Neural cell (in vitro differentiated cells): ENCODE measurements around the gene CGNL1. TPM values are rescaled to one million over a fixed set of nuclear protein-coding genes. Genes with fewer than 3 reads are reported as not detected.

Experiments
- H2AFZ ChIP-seq: fragments of 200-600, 300-800 bp; sonication (generic), shearing (Covaris generic); 2 replicates; pipeline ENCODE4 v1.6.0; 2014; ENCODE audit warnings: low read depth, mild to moderate bottlenecking, antibody characterized with exemption, low read length, moderate library complexity
- H3F3A ChIP-seq: fragments of 200-600 bp; shearing (Covaris generic); 2 replicates; pipeline ENCODE4 v1.6.1; 2016; ENCODE audit warnings: mild to moderate bottlenecking, moderate library complexity, mixed read lengths, antibody characterized with exemption, low read length; ENCODE audit not compliant: insufficient read depth, poor library complexity, severe bottlenecking
- H3K27ac ChIP-seq: fragments of 200-600, 300-800 bp; sonication (generic), shearing (Covaris generic); 2 replicates; pipeline ENCODE4 v1.5.1; 2014; ENCODE audit warnings: mild to moderate bottlenecking, low read length, moderate library complexity
- H3K27me3 ChIP-seq: fragments of 300-800, 200-600 bp; sonication (generic), shearing (Covaris generic); 2 replicates; pipeline ENCODE4 v1.6.0; 2014; ENCODE audit warnings: mild to moderate bottlenecking, low read depth, low read length, moderate library complexity; ENCODE audit not compliant: insufficient read depth
- H3K36me3 ChIP-seq: fragments of 300-800, 200-600 bp; sonication (generic), shearing (Covaris generic); 2 replicates; pipeline ENCODE4 v1.5.1; 2014; ENCODE audit warnings: mild to moderate bottlenecking, antibody characterized with exemption, low read length, moderate library complexity; ENCODE audit not compliant: insufficient read depth
- H3K4me2 ChIP-seq: fragments of 300-800, 200-600 bp; sonication (generic), shearing (Covaris generic); 2 replicates; pipeline ENCODE4 v1.6.0; 2014; ENCODE audit warnings: mild to moderate bottlenecking, low read length
- H3K4me3 ChIP-seq: fragments of 300-800, 200-600 bp; sonication (generic), shearing (Covaris generic); 2 replicates; pipeline ENCODE4 v1.5.1; 2014; ENCODE audit warnings: mild to moderate bottlenecking, low read length, moderate library complexity
- H3K79me2 ChIP-seq: fragments of 200-600 bp; shearing (Covaris generic); replicated peaks from 2 replicates; pipeline ENCODE4 v1.6.0; 2014; ENCODE audit warnings: mild to moderate bottlenecking, low read length, moderate library complexity; ENCODE audit not compliant: insufficient read depth
- H3K9ac ChIP-seq: fragments of 300-800, 200-600 bp; sonication (generic), shearing (Covaris generic); 2 replicates; pipeline ENCODE4 v1.6.1; 2016; ENCODE audit warnings: mild to moderate bottlenecking, low read length, mixed read lengths
- H3K9me2 ChIP-seq: fragments of 200-600 bp; shearing (Covaris generic); 2 replicates; pipeline ENCODE4 v1.6.1; 2016; ENCODE audit warnings: mild to moderate bottlenecking, low read length, mixed read lengths; ENCODE audit not compliant: insufficient read depth
- H3K9me3 ChIP-seq: fragments of 200-600, 300-800 bp; sonication (generic), shearing (Covaris generic); 2 replicates; pipeline ENCODE4 v1.6.1; 2016; ENCODE audit warnings: mild to moderate bottlenecking, mixed run types, low read length, moderate library complexity, mixed read lengths
- H4K20me1 ChIP-seq: fragments of 200-600 bp; shearing (Covaris generic); 2 replicates; pipeline ENCODE4 v1.6.1; 2016; ENCODE audit warnings: mild to moderate bottlenecking, mixed run types; ENCODE audit not compliant: insufficient read depth
- EP300 ChIP-seq: fragments of 450-650 bp; conservative IDR thresholded peaks from 2 replicates; pipeline ENCODE4 v1.6.1; 2014; ENCODE audit warnings: antibody characterized with exemption, mild to moderate bottlenecking, moderate library complexity; ENCODE audit not compliant: poor library complexity, severe bottlenecking
- EZH2 ChIP-seq: fragments of 200-600, 300-800 bp; shearing (Covaris generic), sonication (generic); IDR thresholded peaks from 2 replicates; pipeline ENCODE4 v1.6.1; 2014; ENCODE audit warnings: antibody characterized with exemption, low read length, borderline replicate concordance, mild to moderate bottlenecking; ENCODE audit not compliant: insufficient read depth, poor library complexity, severe bottlenecking
- MXI1 ChIP-seq: fragments of 450-650 bp; conservative IDR thresholded peaks from 2 replicates; pipeline ENCODE4 v1.6.1; 2014; ENCODE audit warnings: antibody characterized with exemption, mild to moderate bottlenecking; ENCODE audit not compliant: poor library complexity, severe bottlenecking
- POLR2AphosphoS5 ChIP-seq: IDR thresholded peaks from 2 replicates; pipeline ENCODE4 v1.6.1; 2012
- RAD21 ChIP-seq: fragments of 450-650 bp; conservative IDR thresholded peaks from 2 replicates; pipeline ENCODE4 v1.6.1; 2014; ENCODE audit warnings: antibody characterized with exemption, mild to moderate bottlenecking, moderate library complexity
- SMC3 ChIP-seq: fragments of 450-650 bp; conservative IDR thresholded peaks from 2 replicates; pipeline ENCODE4 v1.6.1; 2014; ENCODE audit warnings: antibody characterized with exemption, mild to moderate bottlenecking, moderate library complexity; ENCODE audit not compliant: poor library complexity
- TAF1 ChIP-seq: IDR thresholded peaks from 2 replicates; pipeline ENCODE4 v1.6.1; 2012; ENCODE audit warnings: low read depth
- polyA plus RNA-seq: library from polyadenylated mRNA; depleted of rRNA; stranded (reverse); fragments of >200 nt; gene quantifications from 2 replicates; pipeline ENCODE4 v1.2.3, GENCODE V29; 2014
- TF ChIP-seq, protein P1 (sequence below): fragments of 450-650 bp; IDR thresholded peaks from 2 replicates; pipeline ENCODE4 v1.5.1; 2014; ENCODE audit warnings: antibody characterized with exemption, mild to moderate bottlenecking, moderate library complexity; ENCODE audit not compliant: poor library complexity, severe bottlenecking
- TF ChIP-seq, protein P2 (sequence below): IDR thresholded peaks from 2 replicates; pipeline ENCODE4 v1.6.1; 2012; ENCODE audit warnings: borderline replicate concordance

The CGNL1 gene
- polyA plus RNA-seq, 1 donor from 2014 or later: 0.26 TPM

DNA sequence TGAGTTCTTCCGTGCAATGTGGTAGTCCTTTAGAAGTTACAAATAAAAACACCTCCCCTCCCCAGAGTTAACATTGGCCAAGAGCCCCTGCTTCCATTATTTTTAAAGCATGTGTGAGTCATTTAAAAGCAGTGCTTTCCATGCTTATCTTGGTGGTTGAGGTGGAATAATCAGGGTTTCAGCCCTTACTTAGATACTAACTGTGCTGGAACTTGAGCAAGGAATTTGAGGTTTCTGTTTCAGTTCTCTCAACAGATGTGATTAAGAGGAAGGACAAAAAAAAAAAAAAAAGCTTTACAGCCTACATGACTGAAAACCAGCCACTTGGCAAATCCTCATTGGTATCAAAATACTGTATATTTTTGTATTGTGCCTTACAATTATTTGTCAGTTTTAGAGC is 64.5 kb downstream of the CGNL1 start:
- H3K27ac ChIP-seq: no peak overlapping the region
- H3K36me3 ChIP-seq: no peaks in the 10 kb centered on the region
- H3F3A ChIP-seq: no peaks in the 10 kb centered on the region
- no peaks in the 10 kb centered on the region for H3K9me2 ChIP-seq
- H3K27me3 ChIP-seq: no peaks in the 10 kb centered on the region
- no peak overlapping the region for H2AFZ ChIP-seq
- H3K79me2 ChIP-seq: no peaks in the 10 kb centered on the region
- H3K4me2 ChIP-seq: no peak overlapping the region
- no peaks in the 10 kb centered on the region for H4K20me1 ChIP-seq
- no peak overlapping the region for H3K4me3 ChIP-seq
- H3K9ac ChIP-seq: no peak overlapping the region
- TF ChIP-seq SMC3 (no peak), TAF1 (no peak), EZH2 (no peak), RAD21 (no peak), POLR2AphosphoS5 (no peak), EP300 (no peak), MXI1 (no peak)
- TF ChIP-seq, protein P1, sequence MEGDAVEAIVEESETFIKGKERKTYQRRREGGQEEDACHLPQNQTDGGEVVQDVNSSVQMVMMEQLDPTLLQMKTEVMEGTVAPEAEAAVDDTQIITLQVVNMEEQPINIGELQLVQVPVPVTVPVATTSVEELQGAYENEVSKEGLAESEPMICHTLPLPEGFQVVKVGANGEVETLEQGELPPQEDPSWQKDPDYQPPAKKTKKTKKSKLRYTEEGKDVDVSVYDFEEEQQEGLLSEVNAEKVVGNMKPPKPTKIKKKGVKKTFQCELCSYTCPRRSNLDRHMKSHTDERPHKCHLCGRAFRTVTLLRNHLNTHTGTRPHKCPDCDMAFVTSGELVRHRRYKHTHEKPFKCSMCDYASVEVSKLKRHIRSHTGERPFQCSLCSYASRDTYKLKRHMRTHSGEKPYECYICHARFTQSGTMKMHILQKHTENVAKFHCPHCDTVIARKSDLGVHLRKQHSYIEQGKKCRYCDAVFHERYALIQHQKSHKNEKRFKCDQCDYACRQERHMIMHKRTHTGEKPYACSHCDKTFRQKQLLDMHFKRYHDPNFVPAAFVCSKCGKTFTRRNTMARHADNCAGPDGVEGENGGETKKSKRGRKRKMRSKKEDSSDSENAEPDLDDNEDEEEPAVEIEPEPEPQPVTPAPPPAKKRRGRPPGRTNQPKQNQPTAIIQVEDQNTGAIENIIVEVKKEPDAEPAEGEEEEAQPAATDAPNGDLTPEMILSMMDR: no peak
- TF ChIP-seq, protein P2, sequence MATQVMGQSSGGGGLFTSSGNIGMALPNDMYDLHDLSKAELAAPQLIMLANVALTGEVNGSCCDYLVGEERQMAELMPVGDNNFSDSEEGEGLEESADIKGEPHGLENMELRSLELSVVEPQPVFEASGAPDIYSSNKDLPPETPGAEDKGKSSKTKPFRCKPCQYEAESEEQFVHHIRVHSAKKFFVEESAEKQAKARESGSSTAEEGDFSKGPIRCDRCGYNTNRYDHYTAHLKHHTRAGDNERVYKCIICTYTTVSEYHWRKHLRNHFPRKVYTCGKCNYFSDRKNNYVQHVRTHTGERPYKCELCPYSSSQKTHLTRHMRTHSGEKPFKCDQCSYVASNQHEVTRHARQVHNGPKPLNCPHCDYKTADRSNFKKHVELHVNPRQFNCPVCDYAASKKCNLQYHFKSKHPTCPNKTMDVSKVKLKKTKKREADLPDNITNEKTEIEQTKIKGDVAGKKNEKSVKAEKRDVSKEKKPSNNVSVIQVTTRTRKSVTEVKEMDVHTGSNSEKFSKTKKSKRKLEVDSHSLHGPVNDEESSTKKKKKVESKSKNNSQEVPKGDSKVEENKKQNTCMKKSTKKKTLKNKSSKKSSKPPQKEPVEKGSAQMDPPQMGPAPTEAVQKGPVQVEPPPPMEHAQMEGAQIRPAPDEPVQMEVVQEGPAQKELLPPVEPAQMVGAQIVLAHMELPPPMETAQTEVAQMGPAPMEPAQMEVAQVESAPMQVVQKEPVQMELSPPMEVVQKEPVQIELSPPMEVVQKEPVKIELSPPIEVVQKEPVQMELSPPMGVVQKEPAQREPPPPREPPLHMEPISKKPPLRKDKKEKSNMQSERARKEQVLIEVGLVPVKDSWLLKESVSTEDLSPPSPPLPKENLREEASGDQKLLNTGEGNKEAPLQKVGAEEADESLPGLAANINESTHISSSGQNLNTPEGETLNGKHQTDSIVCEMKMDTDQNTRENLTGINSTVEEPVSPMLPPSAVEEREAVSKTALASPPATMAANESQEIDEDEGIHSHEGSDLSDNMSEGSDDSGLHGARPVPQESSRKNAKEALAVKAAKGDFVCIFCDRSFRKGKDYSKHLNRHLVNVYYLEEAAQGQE: no peak
- H3K9me3 ChIP-seq: no peaks in the 10 kb centered on the region

DNA sequence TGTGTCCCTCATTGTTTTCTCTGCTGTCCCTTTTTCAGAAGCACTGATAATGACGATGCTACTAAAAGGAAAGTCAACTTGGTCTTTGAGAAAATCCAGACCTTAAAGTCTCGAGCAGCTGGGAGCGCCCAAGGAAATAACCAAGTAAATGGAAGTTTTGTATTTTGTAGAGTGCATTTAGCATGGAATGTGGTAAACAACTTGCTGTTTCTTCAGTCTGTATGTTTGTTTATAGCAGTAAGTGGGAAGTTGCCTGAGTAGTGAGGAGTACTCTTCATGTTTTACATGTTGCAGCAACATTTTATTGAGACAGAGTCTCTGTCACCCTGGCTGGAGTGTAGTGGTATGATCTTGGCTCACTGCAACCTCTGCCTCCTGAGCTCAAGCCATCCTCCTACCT is 66.0 kb downstream of the CGNL1 start:
- Histone ChIP-seq H2AFZ (no peak overlapping the region), H3K36me3 (no peaks in the 10 kb centered on the region), H3K9me2 (no peaks in the 10 kb centered on the region), H4K20me1 (no peaks in the 10 kb centered on the region), H3K27me3 (no peaks in the 10 kb centered on the region), H3K4me3 (no peak overlapping the region), H3K79me2 (no peaks in the 10 kb centered on the region), H3K9ac (no peak overlapping the region), H3K4me2 (no peak overlapping the region), H3K9me3 (no peaks in the 10 kb centered on the region), H3K27ac (no peak overlapping the region), H3F3A (no peaks in the 10 kb centered on the region)
- TF ChIP-seq, protein P2: no peak
